Skeletal muscle tissue (tissue), 4 donors: Measurements from ENCODE around the gene CUL9. TPM values are rescaled to one million over a fixed set of nuclear protein-coding genes. Genes with fewer than 3 reads are reported as not detected.
A peak's percentile ranks its signal among the peaks of the same experiment; 100 is the strongest.

Experiments
- H3K27ac ChIP-seq: one replicate; pipeline ENCODE4 v1.7.0; 2013; ENCODE audit warnings: mild to moderate bottlenecking, low read depth, low read length, inconsistent platforms
- H3K27me3 ChIP-seq, 3 donors: one replicate each; pipeline ENCODE4 v1.7.0; 2013; ENCODE audit warnings: low read length in 3 of 3; ENCODE audit not compliant: control insufficient read depth in 3 of 3, insufficient read depth in 3 of 3
- H3K36me3 ChIP-seq, 3 donors: one replicate each; pipeline ENCODE4 v1.7.0; 2013; ENCODE audit warnings: low read length in 3 of 3; ENCODE audit not compliant: control insufficient read depth in 3 of 3, insufficient read depth in 3 of 3
- H3K4me1 ChIP-seq, 3 donors: one replicate each; pipeline ENCODE4 v1.7.0; 2013; ENCODE audit warnings: low read length in 3 of 3, mild to moderate bottlenecking in 3 of 3; ENCODE audit not compliant: control insufficient read depth in 3 of 3, insufficient read depth in 3 of 3
- H3K4me3 ChIP-seq, 3 donors: one replicate each; pipeline ENCODE4 v1.7.0; 2013; ENCODE audit warnings: low read length in 3 of 3
- H3K9ac ChIP-seq, 3 donors: one replicate each; pipeline ENCODE4 v1.7.0; 2013; ENCODE audit warnings: low read length in 3 of 3, mild to moderate bottlenecking in 3 of 3, moderate library complexity in 2 of 3, low read depth in 1 of 3
- H3K9me3 ChIP-seq, 3 donors: one replicate each; pipeline ENCODE4 v1.7.0; 2013; ENCODE audit warnings: low read length in 3 of 3; ENCODE audit not compliant: control insufficient read depth in 3 of 3
- total RNA-seq: library from RNA; depleted of rRNA; stranded (reverse); fragments of >200 nt; gene quantifications from one replicate; pipeline ENCODE4 v1.2.3, GENCODE V29; 2014
- donor health status: Osteomylitis.

CUL9 gene
- total RNA-seq, 1 donor from 2014 or later = 11.0 TPM

DNA sequence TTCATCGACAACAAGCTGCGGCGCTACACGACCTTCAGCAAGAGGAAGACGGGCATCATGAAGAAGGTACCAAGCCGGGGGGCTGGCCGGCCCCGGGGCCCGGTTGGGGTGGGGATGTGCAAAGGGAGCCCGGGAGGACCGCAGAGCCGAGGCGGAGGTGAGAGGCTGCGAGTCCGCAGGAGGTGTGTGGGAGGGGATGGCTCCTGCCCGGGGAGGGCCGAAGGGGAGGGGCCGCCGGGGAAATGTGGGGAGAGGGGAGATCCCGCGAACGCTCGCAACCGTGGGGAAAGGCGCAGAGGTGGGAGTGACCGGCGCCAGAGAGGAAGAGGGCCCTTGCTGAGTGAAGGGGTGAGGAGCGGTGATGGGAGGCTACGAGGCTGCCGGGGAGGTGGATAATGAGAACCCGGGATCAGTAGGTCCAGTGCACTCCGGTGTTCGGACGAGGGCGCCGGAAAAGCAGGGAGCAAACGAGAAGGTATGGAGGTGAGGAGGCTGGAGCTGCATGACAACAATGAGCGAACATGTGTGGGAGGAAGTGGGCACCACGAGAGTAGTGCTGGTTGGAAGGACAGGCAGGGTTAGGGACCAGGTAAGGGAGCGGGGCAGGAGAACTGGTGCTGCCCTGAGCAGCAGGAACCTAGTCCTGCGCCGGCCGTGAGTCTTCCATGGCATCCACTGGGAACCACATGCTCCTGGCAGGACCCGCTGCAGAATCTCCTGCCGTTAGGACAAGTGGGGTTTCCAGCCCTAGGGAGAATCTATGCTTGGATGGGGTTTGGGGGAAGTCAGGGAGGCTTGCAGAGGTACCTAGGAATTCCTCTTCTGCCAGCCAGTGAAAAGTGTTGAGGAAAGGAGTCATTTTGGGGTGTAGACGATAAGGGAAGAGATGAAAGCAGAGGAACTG lies 9.6 kb upstream of the CUL9 start:
- peak overlapping the region; percentile 92 for H3K27ac ChIP-seq
- H3K27me3 ChIP-seq = no peaks in the 10 kb centered on the region
- H3K9ac ChIP-seq = peak overlapping the region; percentile 85 to 96 (median 91)
- H3K36me3 ChIP-seq = peaks cover 20 to 24% (median 21%) of the 10 kb centered on the region in 3 donors
- H3K4me1 ChIP-seq = peaks cover 42 to 51% (median 45%) of the 10 kb centered on the region in 3 donors
- H3K4me3 ChIP-seq = peak overlapping the region; percentile 83 to 96 (median 85)
- H3K9me3 ChIP-seq = no peaks in the 10 kb centered on the region

- Histone ChIP-seq H3K4me1 (peaks cover 42 to 51% (median 45%) of the 10 kb centered on the region in 3 donors), H3K4me3 (peak overlapping the region; percentile 83 to 96 (median 85)), H3K9ac (peak overlapping the region; percentile 85 to 96 (median 91)), H3K36me3 (peaks cover 29 to 33% (median 30%) of the 10 kb centered on the region in 3 donors), H3K27ac (peak overlapping the region; percentile 92), H3K27me3 (no peaks in the 10 kb centered on the region), H3K9me3 (no peaks in the 10 kb centered on the region)
Observed at GRCh38 chr6:43173591-43174262, 8.3 kb upstream of the CUL9 start.

DNA sequence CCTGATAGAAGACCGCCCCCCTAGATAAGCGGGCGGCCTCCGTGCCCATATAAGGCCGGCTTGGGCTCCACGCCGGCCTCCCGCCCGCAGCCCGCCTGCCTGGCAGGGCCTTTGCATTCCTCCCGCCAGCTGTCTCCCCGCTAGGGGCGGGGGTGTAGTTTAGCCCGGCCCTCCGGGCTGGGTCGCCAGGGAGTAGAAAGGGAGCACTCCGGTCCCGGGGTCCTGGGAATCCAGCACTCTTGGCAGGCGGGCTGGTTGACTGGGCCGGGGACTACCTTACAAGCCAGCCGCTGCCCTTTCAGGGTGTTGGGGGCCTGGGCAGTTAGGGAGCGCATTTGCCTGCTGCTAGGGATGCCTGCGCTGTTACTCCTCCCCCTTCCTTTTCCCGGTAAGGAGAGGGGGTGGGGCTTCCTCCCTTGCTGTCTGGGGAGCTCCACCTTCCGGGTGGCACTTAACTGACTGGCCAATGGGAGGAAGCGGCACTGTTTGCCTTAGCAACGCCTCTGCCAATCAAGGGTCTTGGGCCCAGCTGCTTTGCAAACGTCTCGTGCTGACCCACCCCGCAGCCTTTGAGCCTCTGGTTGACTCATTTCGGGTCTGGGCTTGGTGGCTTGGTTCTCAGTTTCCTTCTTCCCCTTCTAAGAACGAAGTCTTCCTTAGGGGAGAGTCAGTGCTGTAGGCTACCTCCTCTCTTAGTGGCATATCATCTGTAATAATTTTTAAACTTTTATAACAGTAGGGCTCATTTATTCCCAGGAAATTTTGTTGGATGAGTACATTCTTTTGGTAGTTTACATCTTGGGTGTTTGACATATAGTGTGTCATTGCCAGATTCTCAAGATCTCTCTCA lies 7.5 kb upstream of the CUL9 start:
- H3K4me3 ChIP-seq = peak overlapping the region; percentile 83 to 96 (median 85)
- H3K36me3 ChIP-seq = peaks cover 37 to 40% (median 38%) of the 10 kb centered on the region in 3 donors
- no peaks in the 10 kb centered on the region for H3K27me3 ChIP-seq
- H3K27ac ChIP-seq = peak overlapping the region; percentile 92
- no peaks in the 10 kb centered on the region for H3K9me3 ChIP-seq
- peak overlapping the region; percentile 81 to 96 (median 91) for H3K9ac ChIP-seq
- peaks cover 42 to 51% (median 45%) of the 10 kb centered on the region in 3 donors for H3K4me1 ChIP-seq

- Histone ChIP-seq H3K9me3 (no peaks in the 10 kb centered on the region), H3K27me3 (no peaks in the 10 kb centered on the region), H3K36me3 (peaks cover 40 to 46% (median 41%) of the 10 kb centered on the region in 3 donors), H3K27ac (peak overlapping the region; percentile 92), H3K9ac (peak overlapping the region; percentile 3 to 40 (median 22)), H3K4me1 (peaks cover 37 to 43% (median 38%) of the 10 kb centered on the region in 3 donors), H3K4me3 (no peak overlapping the region)
Observed at GRCh38 chr6:43175676-43176422, 6.1 kb upstream of the CUL9 start.

GRCh38 chr6:43176423-43176786 lies 5.6 kb upstream of the CUL9 start:
- Histone ChIP-seq H3K9me3 (no peaks in the 10 kb centered on the region), H3K4me1 (peaks cover 37 to 44% (median 39%) of the 10 kb centered on the region in 3 donors), H3K27me3 (no peaks in the 10 kb centered on the region), H3K4me3 (no peak overlapping the region), H3K9ac (peak overlapping the region in 2 of 3 donors; percentile 22 to 40), H3K36me3 (peaks cover 40 to 46% (median 43%) of the 10 kb centered on the region in 3 donors), H3K27ac (peak overlapping the region; percentile 92)

- H3K9me3 ChIP-seq = no peaks in the 10 kb centered on the region
- H3K4me1 ChIP-seq = peaks cover 41 to 44% (median 43%) of the 10 kb centered on the region in 3 donors
- H3K27me3 ChIP-seq = no peaks in the 10 kb centered on the region
- H3K9ac ChIP-seq = no peak overlapping the region
- no peak overlapping the region for H3K27ac ChIP-seq
- no peak overlapping the region for H3K4me3 ChIP-seq
- peaks cover 40 to 46% (median 43%) of the 10 kb centered on the region in 3 donors for H3K36me3 ChIP-seq
Observed at GRCh38 chr6:43178150-43178549, 3.8 kb upstream of the CUL9 start.

DNA sequence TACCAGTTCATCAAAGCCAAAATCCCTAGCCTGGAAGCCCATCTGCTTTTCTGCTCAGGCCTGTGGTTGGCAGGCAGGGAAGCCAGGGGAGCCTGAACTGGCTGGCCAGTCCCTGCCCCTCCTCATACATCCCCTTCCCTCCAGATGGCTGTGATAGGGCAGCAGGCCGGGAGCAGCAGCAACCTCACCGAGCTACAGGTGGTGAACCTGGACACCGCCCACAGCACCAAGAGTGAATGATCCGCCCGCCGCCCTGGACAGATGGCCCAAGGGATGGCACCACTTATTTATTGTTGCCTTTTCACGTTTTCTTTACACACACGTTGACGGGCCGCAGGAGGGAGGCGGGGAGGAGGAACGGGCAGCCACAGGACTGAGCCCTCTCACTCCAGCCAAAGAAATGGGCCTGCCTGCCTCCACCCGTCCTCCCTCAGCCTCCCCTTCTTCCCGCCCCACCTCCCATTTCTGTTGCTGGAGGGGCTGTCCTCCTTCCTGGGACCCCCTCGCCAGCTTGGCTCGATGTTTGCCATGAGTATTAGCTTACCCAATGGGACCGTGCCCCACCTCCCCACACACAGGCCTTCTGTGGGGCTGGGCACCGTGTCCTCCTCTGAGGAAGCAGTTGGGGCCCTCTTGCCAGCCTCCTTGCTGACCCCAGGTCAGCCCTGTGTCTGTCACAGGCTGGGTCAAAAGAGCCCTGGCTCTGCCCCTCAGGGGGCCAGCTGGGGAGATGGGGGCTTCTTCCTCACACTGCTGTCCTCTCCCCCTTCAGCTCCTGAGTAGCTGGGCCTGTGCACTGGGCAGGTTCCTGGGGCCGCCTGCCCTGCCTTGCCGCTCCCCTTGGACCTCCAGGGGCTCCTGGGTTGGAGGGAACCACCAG lies 2.8 kb upstream of the CUL9 start:
- H3K9me3 ChIP-seq = no peaks in the 10 kb centered on the region
- peaks cover 36 to 43% (median 37%) of the 10 kb centered on the region in 3 donors for H3K4me1 ChIP-seq
- no peak overlapping the region for H3K27ac ChIP-seq
- peaks cover 40 to 43% (median 41%) of the 10 kb centered on the region in 3 donors for H3K36me3 ChIP-seq
- H3K4me3 ChIP-seq = no peak overlapping the region
- H3K9ac ChIP-seq = no peak overlapping the region
- H3K27me3 ChIP-seq = no peaks in the 10 kb centered on the region

DNA sequence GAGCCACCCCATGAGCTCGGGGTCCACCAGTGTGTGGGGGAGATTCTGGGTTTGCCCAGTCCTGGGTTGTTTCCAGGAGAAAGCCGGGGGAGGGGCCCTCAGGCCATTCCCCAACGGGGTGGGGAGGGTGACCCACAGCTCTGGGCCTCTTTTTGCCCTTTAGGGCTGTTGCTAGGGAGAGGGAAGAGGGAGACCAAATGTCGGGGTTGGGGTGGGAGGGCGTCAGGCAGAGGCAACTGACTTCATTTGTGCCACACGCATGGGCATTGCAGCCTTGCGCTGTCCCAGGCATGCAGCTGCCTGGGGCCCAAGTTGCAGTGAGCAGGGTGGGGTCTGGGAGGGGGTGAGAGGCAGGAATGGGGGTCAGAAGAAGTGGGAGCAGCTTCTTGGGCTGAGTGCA lies 1.9 kb upstream of the CUL9 start:
- no peaks in the 10 kb centered on the region for H3K9me3 ChIP-seq
- peaks cover 45 to 48% (median 46%) of the 10 kb centered on the region in 3 donors for H3K36me3 ChIP-seq
- H3K4me1 ChIP-seq = peaks cover 31 to 40% (median 36%) of the 10 kb centered on the region in 3 donors
- H3K27ac ChIP-seq = no peak overlapping the region
- no peaks in the 10 kb centered on the region for H3K27me3 ChIP-seq
- H3K9ac ChIP-seq = no peak overlapping the region
- no peak overlapping the region for H3K4me3 ChIP-seq
